BJ (cell line): ENCODE data around the gene SMIM23. TPM values are rescaled to one million over a fixed set of nuclear protein-coding genes. Genes with fewer than 3 reads are reported as not detected.

Experiments used
- CTCF ChIA-PET: fragments of 350-600 bp; formaldehyde crosslinking; extraction: SDS; loops from one replicate; lab custom pipeline; 2021; ENCODE audit warnings: antibody characterized with exemption, inconsistent platforms; lab: Yijun Ruan, JAX
- POLR2A ChIA-PET: fragments of 300-600 bp; sonication (Branson Sonifier 250); formaldehyde crosslinking; extraction: SDS; loops from one replicate; lab custom pipeline; 2021; ENCODE audit warnings: antibody characterized with exemption; lab: Charles Lee
- DNase-seq: peaks from one replicate; pipeline ENCODE4 v3.0.0-alpha.2; 2011; ENCODE audit warnings: low read depth
- H3K27me3 ChIP-seq: 2 replicates; pipeline ENCODE4 v1.6.0; 2011; ENCODE audit warnings: low read length; ENCODE audit not compliant: control insufficient read depth, insufficient read depth
- H3K36me3 ChIP-seq: 2 replicates; pipeline ENCODE4 v1.5.1; 2011; ENCODE audit warnings: low read length; ENCODE audit not compliant: control insufficient read depth, insufficient read depth
- H3K4me3 ChIP-seq: 2 replicates; pipeline ENCODE4 v1.5.1; 2011; ENCODE audit warnings: low read depth, mild to moderate bottlenecking, control low read depth, low read length
- CTCF ChIP-seq: IDR thresholded peaks from 2 replicates; pipeline ENCODE4 v1.5.1; 2011; ENCODE audit warnings: low read depth, mild to moderate bottlenecking, control low read depth, inconsistent platforms, low read length, moderate library complexity; ENCODE audit not compliant: insufficient read depth
- polyA plus RNA-seq: library from polyadenylated mRNA; depleted of rRNA; stranded (reverse); fragments of >200 nt; gene quantifications from 2 replicates; pipeline ENCODE4 v1.2.3, GENCODE V29; 2011; rRNA removed

Gene SMIM23
- polyA plus RNA-seq, 1 experiment: not detected

- Histone ChIP-seq H3K27me3 (no peaks in the 10 kb centered on the region), H3K4me3 (no peak overlapping the region), H3K36me3 (no peaks in the 10 kb centered on the region)
- CTCF ChIA-PET: interaction anchor here (1.0 kb wide), 2 partner anchors 13 to 420 kb away, joined by 3 read pairs; partner anchors contain the start of gene FGF18
- POLR2A ChIA-PET: no interaction called here
- TF ChIP-seq CTCF: no peak
- DNase-seq: no peak
Measured at GRCh38 chr5:171839112-171839511, 53.5 kb downstream of the SMIM23 start.

DNA sequence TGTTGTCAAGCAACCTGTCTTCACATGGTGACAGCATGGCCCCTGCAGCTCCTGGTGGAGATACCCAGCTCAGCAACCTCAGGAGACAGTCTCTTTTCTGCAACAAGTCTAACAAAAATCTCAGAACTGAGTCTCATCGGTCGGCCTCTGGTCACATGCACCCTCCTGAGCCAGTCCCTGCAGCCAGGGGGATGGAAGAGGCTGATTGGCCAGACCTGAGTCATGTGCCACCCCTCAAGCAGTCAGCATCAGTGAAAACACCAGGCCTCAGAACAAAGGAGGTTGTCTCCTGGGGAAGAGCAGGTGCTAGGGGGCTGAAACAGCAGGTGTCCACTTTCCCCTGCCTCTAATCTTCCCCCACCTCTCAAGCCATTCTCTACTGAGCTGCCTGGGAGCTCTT is 54.4 kb downstream of the SMIM23 start:
- TF ChIP-seq CTCF: no peak
- DNase-seq: no peak
- Histone ChIP-seq H3K27me3 (no peaks in the 10 kb centered on the region), H3K36me3 (no peaks in the 10 kb centered on the region), H3K4me3 (no peak overlapping the region)
- POLR2A ChIA-PET: no interaction called here
- CTCF ChIA-PET: interaction anchor here (0.6 to 1.4 kb wide), 2 partner anchors 53 to 422 kb away, joined by 3 to 5 read pairs; no protein-coding TSS in a partner anchor

Other genes starting within 250 kb of the SMIM23 start
- 55.5 and 70.1 TPM in 2 replicates for gene FBXW11, start 220.8 kb downstream of the SMIM23 start, polyA plus RNA-seq